ENCODE data around the gene KIFC3. TPM values are rescaled to one million over a fixed set of nuclear protein-coding genes. Genes with fewer than 3 reads are reported as not detected.

The KIFC3 gene
- total RNA-seq, 5 donors from 2014 or later (not counting 1 experiment from before 2014, with no cell fraction given), result 0.78 to 4.1 (median 2.7) TPM

GRCh38 chr16:57725554-57725953, 76.7 kb downstream of the KIFC3 start:
- no peak overlapping the region for H3K4me3 ChIP-seq (ENCODE audit: control insufficient read depth in 1 of 2, extremely low read depth in 1 of 2, low read length in 1 of 2)
- Mint-ChIP-seq H3K27ac (no peak overlapping the region), H3K36me3 (no peaks in the 10 kb centered on the region), H3K4me3 (no peak overlapping the region), H3K9me3 (no peaks in the 10 kb centered on the region), H3K27me3 (peaks cover 0 to 4% of the 10 kb centered on the region in 2 donors), H3K4me1 (no peaks in the 10 kb centered on the region)
- H3K36me3 ChIP-seq (ENCODE audit: control insufficient read depth in 2 of 2, extremely low read depth in 1 of 2, insufficient read depth in 1 of 2, low read length in 1 of 2), result no peaks in the 10 kb centered on the region
- CTCF ChIA-PET, result interaction anchor here in 1 of 2 donors (0.6 kb wide), 1 partner anchor 141 kb away, joined by 3 read pairs; no protein-coding TSS in a partner anchor
- H3K4me1 ChIP-seq (ENCODE audit: control insufficient read depth in 1 of 2, extremely low read depth in 1 of 2, insufficient read depth in 2 of 2, low read length in 2 of 2), result no peaks in the 10 kb centered on the region
- ATAC-seq (replicated peaks in 1 of 4) (no peak), DNase-seq (no peak)
- H3K27me3 ChIP-seq (replicated peaks in 1 of 2; ENCODE audit: control insufficient read depth in 2 of 2, extremely low read depth in 1 of 2, insufficient read depth in 2 of 2, low read length in 1 of 2), result peaks cover 0 to 21% of the 10 kb centered on the region in 2 experiments
- WGBS (ENCODE audit: insufficient coverage), result 79% methylated on average over 3 of the region's 5 CpGs
- POLR2A ChIA-PET, result interaction anchor here in 1 of 2 donors (0.8 kb wide), 1 partner anchor 246 kb away, joined by 3 read pairs; no protein-coding TSS in a partner anchor
- H3K27ac ChIP-seq (ENCODE audit: low read length), result no peak overlapping the region
- no peaks in the 10 kb centered on the region for H3K9me3 ChIP-seq

- H3K27ac Mint-ChIP-seq, result no peak overlapping the region
- POLR2A ChIA-PET, result no interaction called here
These were observed 77.1 kb downstream of the KIFC3 start for GRCh38 chr16:57725151-57725550.

GRCh38 chr16:57724531-57724930, 77.8 kb downstream of the KIFC3 start:
- WGBS (ENCODE audit: insufficient coverage), result 74% methylated on average over 15 of the region's 15 CpGs
- H3K27me3 Mint-ChIP-seq, result peaks cover 0 to 4% of the 10 kb centered on the region in 2 donors
- no peak overlapping the region for H3K27ac ChIP-seq (ENCODE audit: low read length)
- ATAC-seq (replicated peaks in 1 of 4) (no peak), DNase-seq (no peak)
- ChIA-PET CTCF (no interaction called here), POLR2A (no interaction called here)
- no peak overlapping the region for H3K4me3 Mint-ChIP-seq
- no peaks in the 10 kb centered on the region for H3K36me3 Mint-ChIP-seq
- no peaks in the 10 kb centered on the region for H3K9me3 ChIP-seq
- no peak overlapping the region for H3K4me3 ChIP-seq (ENCODE audit: control insufficient read depth in 1 of 2, extremely low read depth in 1 of 2, low read length in 1 of 2)
- H3K27me3 ChIP-seq (replicated peaks in 1 of 2; ENCODE audit: control insufficient read depth in 2 of 2, extremely low read depth in 1 of 2, insufficient read depth in 2 of 2, low read length in 1 of 2), result peaks cover 0 to 21% of the 10 kb centered on the region in 2 experiments
- no peaks in the 10 kb centered on the region for H3K4me1 ChIP-seq (ENCODE audit: control insufficient read depth in 1 of 2, extremely low read depth in 1 of 2, insufficient read depth in 2 of 2, low read length in 2 of 2)
- H3K27ac Mint-ChIP-seq, result no peak overlapping the region
- no peaks in the 10 kb centered on the region for H3K36me3 ChIP-seq (ENCODE audit: control insufficient read depth in 2 of 2, extremely low read depth in 1 of 2, insufficient read depth in 1 of 2, low read length in 1 of 2)
- H3K9me3 Mint-ChIP-seq, result no peaks in the 10 kb centered on the region
- H3K4me1 Mint-ChIP-seq, result no peaks in the 10 kb centered on the region

More at GRCh38 chr16:57725151-57725550, 77.1 kb downstream of the KIFC3 start:
- Histone ChIP-seq H3K4me3 (ENCODE audit: control insufficient read depth in 1 of 2, extremely low read depth in 1 of 2, low read length in 1 of 2) (no peak overlapping the region), H3K4me1 (ENCODE audit: control insufficient read depth in 1 of 2, extremely low read depth in 1 of 2, insufficient read depth in 2 of 2, low read length in 2 of 2) (no peaks in the 10 kb centered on the region), H3K36me3 (ENCODE audit: control insufficient read depth in 2 of 2, extremely low read depth in 1 of 2, insufficient read depth in 1 of 2, low read length in 1 of 2) (no peaks in the 10 kb centered on the region), H3K27ac (ENCODE audit: low read length) (no peak overlapping the region), H3K27me3 (replicated peaks in 1 of 2; ENCODE audit: control insufficient read depth in 2 of 2, extremely low read depth in 1 of 2, insufficient read depth in 2 of 2, low read length in 1 of 2) (peaks cover 0 to 21% of the 10 kb centered on the region in 2 experiments), H3K9me3 (no peaks in the 10 kb centered on the region)
- CTCF ChIA-PET, result no interaction called here
- Mint-ChIP-seq H3K27me3 (peaks cover 0 to 4% of the 10 kb centered on the region in 2 donors), H3K4me1 (no peaks in the 10 kb centered on the region), H3K4me3 (no peak overlapping the region), H3K36me3 (no peaks in the 10 kb centered on the region), H3K9me3 (no peaks in the 10 kb centered on the region)
- WGBS (ENCODE audit: insufficient coverage), result no CpG with 5 or more reads among the region's 5 CpGs
- ATAC-seq (replicated peaks in 1 of 4) (no peak), DNase-seq (no peak)

GRCh38 chr16:57723170-57723569, 79.1 kb downstream of the KIFC3 start:
- WGBS (ENCODE audit: insufficient coverage), result 87% methylated on average over 6 of the region's 7 CpGs
- Histone ChIP-seq H3K9me3 (no peaks in the 10 kb centered on the region), H3K4me1 (ENCODE audit: control insufficient read depth in 1 of 2, extremely low read depth in 1 of 2, insufficient read depth in 2 of 2, low read length in 2 of 2) (no peaks in the 10 kb centered on the region), H3K4me3 (ENCODE audit: control insufficient read depth in 1 of 2, extremely low read depth in 1 of 2, low read length in 1 of 2) (no peak overlapping the region), H3K27me3 (replicated peaks in 1 of 2; ENCODE audit: control insufficient read depth in 2 of 2, extremely low read depth in 1 of 2, insufficient read depth in 2 of 2, low read length in 1 of 2) (peaks cover 0 to 28% of the 10 kb centered on the region in 2 experiments), H3K27ac (ENCODE audit: low read length) (no peak overlapping the region), H3K36me3 (ENCODE audit: control insufficient read depth in 2 of 2, extremely low read depth in 1 of 2, insufficient read depth in 1 of 2, low read length in 1 of 2) (no peaks in the 10 kb centered on the region)
- Mint-ChIP-seq H3K9me3 (no peaks in the 10 kb centered on the region), H3K4me1 (no peaks in the 10 kb centered on the region), H3K27me3 (peaks cover 0 to 4% of the 10 kb centered on the region in 2 donors), H3K27ac (no peak overlapping the region), H3K36me3 (no peaks in the 10 kb centered on the region), H3K4me3 (no peak overlapping the region)
- DNase-seq (no peak), ATAC-seq (replicated peaks in 1 of 4) (no peak)
- POLR2A ChIA-PET, result no interaction called here
- CTCF ChIA-PET, result interaction anchor here in 1 of 2 donors (0.5 kb wide), 1 partner anchor 19 kb away, joined by 3 read pairs; no protein-coding TSS in a partner anchor

- no peaks in the 10 kb centered on the region for H3K9me3 Mint-ChIP-seq
- no peaks in the 10 kb centered on the region for H3K9me3 ChIP-seq
- H3K27me3 Mint-ChIP-seq, result peaks cover 0 to 4% of the 10 kb centered on the region in 2 donors
- ATAC-seq (replicated peaks in 1 of 4) (no peak), DNase-seq (no peak)
- no peaks in the 10 kb centered on the region for H3K36me3 ChIP-seq (ENCODE audit: control insufficient read depth in 2 of 2, extremely low read depth in 1 of 2, insufficient read depth in 1 of 2, low read length in 1 of 2)
- CTCF ChIA-PET, result no interaction called here
- H3K4me1 ChIP-seq (ENCODE audit: control insufficient read depth in 1 of 2, extremely low read depth in 1 of 2, insufficient read depth in 2 of 2, low read length in 2 of 2), result no peaks in the 10 kb centered on the region
- no peak overlapping the region for H3K4me3 ChIP-seq (ENCODE audit: control insufficient read depth in 1 of 2, extremely low read depth in 1 of 2, low read length in 1 of 2)
- POLR2A ChIA-PET, result no interaction called here
- no peak overlapping the region for H3K4me3 Mint-ChIP-seq
- H3K27me3 ChIP-seq (replicated peaks in 1 of 2; ENCODE audit: control insufficient read depth in 2 of 2, extremely low read depth in 1 of 2, insufficient read depth in 2 of 2, low read length in 1 of 2), result peaks cover 0 to 32% of the 10 kb centered on the region in 2 experiments
- H3K36me3 Mint-ChIP-seq, result no peaks in the 10 kb centered on the region
- WGBS (ENCODE audit: insufficient coverage), result 89% methylated on average over 4 of the region's 11 CpGs
- no peak overlapping the region for H3K27ac Mint-ChIP-seq
- H3K27ac ChIP-seq (ENCODE audit: low read length), result no peak overlapping the region
- no peaks in the 10 kb centered on the region for H3K4me1 Mint-ChIP-seq
These were observed 79.6 kb downstream of the KIFC3 start for GRCh38 chr16:57722651-57723050.

- 86% methylated on average over 1 of the region's 2 CpGs for WGBS (ENCODE audit: insufficient coverage)
- Histone ChIP-seq H3K9me3 (no peaks in the 10 kb centered on the region), H3K4me1 (ENCODE audit: control insufficient read depth in 1 of 2, extremely low read depth in 1 of 2, insufficient read depth in 2 of 2, low read length in 2 of 2) (no peaks in the 10 kb centered on the region), H3K27ac (ENCODE audit: low read length) (no peak overlapping the region), H3K27me3 (replicated peaks in 1 of 2; ENCODE audit: control insufficient read depth in 2 of 2, extremely low read depth in 1 of 2, insufficient read depth in 2 of 2, low read length in 1 of 2) (peaks cover 0 to 32% of the 10 kb centered on the region in 2 experiments), H3K36me3 (ENCODE audit: control insufficient read depth in 2 of 2, extremely low read depth in 1 of 2, insufficient read depth in 1 of 2, low read length in 1 of 2) (no peaks in the 10 kb centered on the region), H3K4me3 (ENCODE audit: control insufficient read depth in 1 of 2, extremely low read depth in 1 of 2, low read length in 1 of 2) (no peak overlapping the region)
- H3K36me3 Mint-ChIP-seq, result no peaks in the 10 kb centered on the region
- H3K27me3 Mint-ChIP-seq, result peaks cover 0 to 4% of the 10 kb centered on the region in 2 donors
- no peak for DNase-seq
- no peaks in the 10 kb centered on the region for H3K4me1 Mint-ChIP-seq
- no peak overlapping the region for H3K27ac Mint-ChIP-seq
- POLR2A ChIA-PET, result no interaction called here
- CTCF ChIA-PET, result no interaction called here
- ATAC-seq (replicated peaks in 1 of 4), result no peak
- no peaks in the 10 kb centered on the region for H3K9me3 Mint-ChIP-seq
- no peak overlapping the region for H3K4me3 Mint-ChIP-seq
These were observed 80.1 kb downstream of the KIFC3 start for GRCh38 chr16:57722210-57722499.

Measured in T-cell (primary cell).